Neural progenitor cell (in vitro differentiated cells): Measurements from ENCODE around the gene MUCL3. TPM values are rescaled to one million over a fixed set of nuclear protein-coding genes. Genes with fewer than 3 reads are reported as not detected.

Experiments
- DNase-seq: peaks from one replicate; pipeline ENCODE4 v3.0.0-alpha.2; 2016; ENCODE audit warnings: low spot score
- H2AFZ ChIP-seq: fragments of 200-600 bp; sonication (generic); replicated peaks from 2 replicates; pipeline ENCODE4 v1.6.1; 2016; ENCODE audit warnings: antibody characterized with exemption
- H3F3A ChIP-seq: fragments of 200-600 bp; sonication (generic); 2 replicates; pipeline ENCODE4 v1.6.1; 2016; ENCODE audit warnings: antibody characterized with exemption, low read depth
- H3K27ac ChIP-seq: fragments of 200-600 bp; sonication (generic); 2 replicates; pipeline ENCODE4 v1.5.1; 2016; ENCODE audit warnings: mild to moderate bottlenecking
- H3K27me3 ChIP-seq: fragments of 200-600 bp; sonication (generic); 2 replicates; pipeline ENCODE4 v1.6.1; 2016; ENCODE audit warnings: mild to moderate bottlenecking, moderate library complexity
- H3K36me3 ChIP-seq: fragments of 200-600 bp; sonication (generic); 2 replicates; pipeline ENCODE4 v1.5.1; 2016
- H3K4me1 ChIP-seq: fragments of 200-600 bp; sonication (generic); 2 replicates; pipeline ENCODE4 v1.6.1; 2016; ENCODE audit warnings: mixed run types
- H3K4me2 ChIP-seq: fragments of 200-600 bp; sonication (generic); 2 replicates; pipeline ENCODE4 v1.6.1; 2016
- H3K4me3 ChIP-seq: fragments of 200-600 bp; sonication (generic); 2 replicates; pipeline ENCODE4 v1.5.1; 2016
- H3K79me2 ChIP-seq: fragments of 200-600 bp; sonication (generic); 2 replicates; pipeline ENCODE4 v1.6.1; 2016; ENCODE audit warnings: low read depth
- H3K9ac ChIP-seq: fragments of 200-600 bp; sonication (generic); 2 replicates; pipeline ENCODE4 v1.6.1; 2016
- H3K9me3 ChIP-seq: fragments of 200-600 bp; sonication (generic); 2 replicates; pipeline ENCODE4 v1.5.1; 2016; ENCODE audit warnings: low read depth
- H4K20me1 ChIP-seq: fragments of 200-600 bp; sonication (generic); 2 replicates; pipeline ENCODE4 v1.6.1; 2016; ENCODE audit warnings: low read depth
- H3K27ac Mint-ChIP-seq: 3 replicates; pipeline ENCODE4 v1.8.0; 2021; ENCODE audit warnings: mixed read lengths
- H3K27me3 Mint-ChIP-seq: 2 replicates; pipeline ENCODE4 v1.8.0; 2022; ENCODE audit warnings: low read depth, mild to moderate bottlenecking, inconsistent platforms, moderate library complexity, mixed read lengths; ENCODE audit not compliant: insufficient read depth
- H3K36me3 Mint-ChIP-seq: 3 replicates; pipeline ENCODE4 v1.8.0; 2021; ENCODE audit warnings: mixed read lengths
- H3K4me1 Mint-ChIP-seq: 3 replicates; pipeline ENCODE4 v1.8.0; 2021; ENCODE audit warnings: mixed read lengths
- H3K4me3 Mint-ChIP-seq: 3 replicates; pipeline ENCODE4 v1.8.0; 2021; ENCODE audit warnings: mild to moderate bottlenecking, moderate library complexity, mixed read lengths
- H3K9me3 Mint-ChIP-seq: 3 replicates; pipeline ENCODE4 v1.8.0; 2020; ENCODE audit warnings: mixed read lengths
- CTCF ChIP-seq: fragments of 200-600 bp; sonication (generic); IDR thresholded peaks from 2 replicates; pipeline ENCODE4 v1.5.1; 2017; ENCODE audit warnings: antibody characterized with exemption, mild to moderate bottlenecking
- EZH2 ChIP-seq: fragments of 200-600 bp; sonication (generic); IDR thresholded peaks from 2 replicates; pipeline ENCODE4 v1.6.1; 2017; ENCODE audit warnings: antibody characterized with exemption, mild to moderate bottlenecking, moderate library complexity
- EZH2phosphoT487 ChIP-seq: fragments of 200-600 bp; sonication (generic); IDR thresholded peaks from 2 replicates; pipeline ENCODE4 v1.6.1; 2017; ENCODE audit warnings: antibody characterized with exemption
- total RNA-seq: library from RNA; depleted of rRNA; stranded (reverse); fragments of >200 nt; gene quantifications from 2 replicates; pipeline ENCODE4 v1.2.3, GENCODE V29; 2015; ENCODE audit warnings: low replicate concordance

Gene MUCL3
- total RNA-seq, 1 donor from 2014 or later = not detected

DNA sequence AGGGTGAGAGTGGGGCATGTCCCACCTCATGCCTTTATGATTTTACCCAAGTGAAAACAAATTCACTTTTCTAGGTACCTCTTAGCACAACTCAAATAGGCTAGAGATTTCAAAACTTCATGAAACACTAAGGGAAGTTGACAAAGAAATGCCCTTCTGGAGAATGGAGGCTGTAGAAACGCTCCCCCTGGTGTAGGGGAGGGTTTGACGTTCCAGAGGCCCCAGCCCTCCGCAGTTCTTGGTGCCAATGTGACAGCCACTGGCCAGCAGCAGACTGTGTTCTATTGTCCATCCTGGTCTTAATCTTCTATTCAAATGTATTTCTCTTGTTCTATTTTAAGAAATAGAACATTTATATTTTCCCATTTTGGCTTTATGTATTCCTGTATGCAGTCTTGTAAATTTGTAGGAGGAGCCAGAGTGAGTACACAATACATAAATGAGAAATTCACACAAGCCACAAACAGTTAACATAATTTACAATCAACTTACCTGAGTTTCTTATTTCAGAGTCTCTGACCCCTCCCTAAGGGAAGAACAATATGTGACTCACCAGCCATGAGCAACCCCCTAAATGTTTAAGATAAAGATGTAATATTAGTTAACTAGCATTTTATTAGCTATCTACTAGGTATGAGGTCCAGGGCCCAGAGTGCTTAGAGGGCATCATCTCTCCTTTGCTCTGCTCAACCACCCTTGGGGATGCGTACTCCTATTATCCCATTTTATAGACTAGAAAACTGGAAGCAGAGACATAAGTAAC lies 33.9 kb downstream of the MUCL3 start:
- Histone ChIP-seq H3K4me3 (no peak overlapping the region), H3K4me2 (no peak overlapping the region), H3K27ac (no peak overlapping the region), H3K9ac (no peak overlapping the region), H3K27me3 (no peaks in the 10 kb centered on the region), H3K36me3 (no peaks in the 10 kb centered on the region), H3K9me3 (no peaks in the 10 kb centered on the region), H2AFZ (no peak overlapping the region), H4K20me1 (no peaks in the 10 kb centered on the region), H3K79me2 (no peaks in the 10 kb centered on the region), H3K4me1 (no peaks in the 10 kb centered on the region), H3F3A (no peaks in the 10 kb centered on the region)
- TF ChIP-seq EZH2 = no peak
- no peak for TF ChIP-seq EZH2phosphoT487
- H3K9me3 Mint-ChIP-seq = no peaks in the 10 kb centered on the region
- H3K27me3 Mint-ChIP-seq = peaks cover 5% of the 10 kb centered on the region
- DNase-seq = peak; percentile 12
- no peak overlapping the region for H3K4me3 Mint-ChIP-seq
- H3K27ac Mint-ChIP-seq = no peak overlapping the region
- no peaks in the 10 kb centered on the region for H3K4me1 Mint-ChIP-seq
- no peaks in the 10 kb centered on the region for H3K36me3 Mint-ChIP-seq

GRCh38 chr6:30979141-30979540 lies 38.4 kb downstream of the MUCL3 start:
- no peak overlapping the region for H3K4me3 ChIP-seq
- peaks cover 6% of the 10 kb centered on the region for H3K4me1 ChIP-seq
- Mint-ChIP-seq H3K4me3 (no peak overlapping the region), H3K9me3 (no peaks in the 10 kb centered on the region), H3K27ac (no peak overlapping the region), H3K36me3 (no peaks in the 10 kb centered on the region), H3K27me3 (peaks cover 5% of the 10 kb centered on the region), H3K4me1 (peaks cover 19% of the 10 kb centered on the region)
- H3F3A ChIP-seq = peaks cover 11% of the 10 kb centered on the region
- H3K4me2 ChIP-seq = no peak overlapping the region
- no peak overlapping the region for H3K9ac ChIP-seq
- H4K20me1 ChIP-seq = no peaks in the 10 kb centered on the region
- TF ChIP-seq CTCF (no peak), EZH2phosphoT487 (no peak), EZH2 (no peak)
- no peaks in the 10 kb centered on the region for H3K36me3 ChIP-seq
- no peak overlapping the region for H3K27ac ChIP-seq
- no peaks in the 10 kb centered on the region for H3K9me3 ChIP-seq
- no peaks in the 10 kb centered on the region for H3K27me3 ChIP-seq
- H3K79me2 ChIP-seq = no peaks in the 10 kb centered on the region
- no peak overlapping the region for H2AFZ ChIP-seq
- no peak for DNase-seq

DNA sequence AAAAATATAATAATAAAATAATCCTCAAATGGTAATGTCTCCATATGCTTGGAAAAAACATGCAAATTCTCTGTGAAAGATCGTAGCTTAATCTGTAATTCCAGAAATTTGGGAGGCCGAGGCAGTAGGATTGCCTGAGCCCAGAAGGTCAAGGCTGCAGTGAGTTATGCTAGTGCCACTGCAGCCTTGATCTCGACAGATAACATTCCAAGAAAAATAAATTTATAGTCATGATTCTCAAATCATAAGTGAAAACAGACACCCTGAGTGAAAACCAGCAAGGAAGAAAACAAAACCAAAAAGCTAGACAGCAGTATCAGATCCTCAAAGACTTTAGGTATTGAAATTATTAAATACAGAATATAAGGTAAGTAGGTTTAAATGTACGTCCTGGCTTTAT lies 38.9 kb downstream of the MUCL3 start:
- Histone ChIP-seq H3K79me2 (no peaks in the 10 kb centered on the region), H4K20me1 (no peaks in the 10 kb centered on the region), H3K27ac (no peak overlapping the region), H3K9ac (no peak overlapping the region), H2AFZ (no peak overlapping the region), H3F3A (peaks cover 11% of the 10 kb centered on the region), H3K4me1 (peaks cover 6% of the 10 kb centered on the region), H3K4me2 (no peak overlapping the region), H3K36me3 (no peaks in the 10 kb centered on the region), H3K27me3 (no peaks in the 10 kb centered on the region), H3K9me3 (no peaks in the 10 kb centered on the region), H3K4me3 (no peak overlapping the region)
- Mint-ChIP-seq H3K27me3 (peaks cover 5% of the 10 kb centered on the region), H3K4me1 (peaks cover 19% of the 10 kb centered on the region), H3K27ac (no peak overlapping the region), H3K4me3 (no peak overlapping the region), H3K9me3 (no peaks in the 10 kb centered on the region), H3K36me3 (no peaks in the 10 kb centered on the region)
- no peak for DNase-seq
- no peak for TF ChIP-seq EZH2
- TF ChIP-seq CTCF = no peak
- no peak for TF ChIP-seq EZH2phosphoT487
